GM19468 (cell line): ENCODE results near the gene GPSM3.
A peak's percentile ranks its signal among the peaks of the same experiment; 100 is the strongest.
"Not testable (repeated sequence)": the region's sequence is repeated elsewhere in the genome, so short reads cannot be mapped to it uniquely, and the experiment has no call there.

Source experiments
- ATAC-seq: cut with Tn5 transposase; IDR thresholded peaks from one replicate; pipeline ENCODE4 v1.9.1; 2021; ENCODE audit warnings: mild to moderate bottlenecking, moderate library complexity, moderate number of reproducible peaks; ENCODE audit not compliant: unreplicated experiment; ENCODE audit errors: extremely low read depth

GPSM3 gene

GRCh38 chr6:32203426-32204267 is 11.2 kb upstream of the GPSM3 start:
- ATAC-seq, result no peak

- no peak for ATAC-seq
These were observed 9.7 kb upstream of the GPSM3 start for GRCh38 chr6:32202186-32202585.

GRCh38 chr6:32200711-32201475 is 8.4 kb upstream of the GPSM3 start:
- ATAC-seq, result no peak

- no peak for ATAC-seq
These were observed 6.4 kb upstream of the GPSM3 start for GRCh38 chr6:32198866-32199265.

- no peak for ATAC-seq
These were observed 5.9 kb upstream of the GPSM3 start for GRCh38 chr6:32198345-32198696.

- no peak for ATAC-seq
These were observed 4.5 kb upstream of the GPSM3 start for GRCh38 chr6:32196682-32197616.

GRCh38 chr6:32195902-32196681 is 3.6 kb upstream of the GPSM3 start:
- ATAC-seq, result no peak

GRCh38 chr6:32195652-32195901 is 3.1 kb upstream of the GPSM3 start:
- peak; percentile 85 for ATAC-seq

- ATAC-seq, result no peak
These were observed 2.6 kb upstream of the GPSM3 start for GRCh38 chr6:32194825-32195651.

- no peak for ATAC-seq
These were observed 1.9 kb upstream of the GPSM3 start for GRCh38 chr6:32194388-32194787.

- ATAC-seq, result not testable (repeated sequence)
These were observed 653 bp upstream of the GPSM3 start for GRCh38 chr6:32193096-32193495.

GRCh38 chr6:32191696-32192607 is 491 bp downstream of the GPSM3 start:
- no peak for ATAC-seq

GRCh38 chr6:32190911-32191677 is 1.3 kb downstream of the GPSM3 start:
- ATAC-seq, result no peak

GRCh38 chr6:32190054-32190851 is 2.2 kb downstream of the GPSM3 start, which contains the start of gene PBX2:
Gene PBX2, minus strand, starts transcription at chr6:32190202. Its CDS starts 287 bp downstream, at chr6:32189915.
- ATAC-seq, result no peak

GRCh38 chr6:32189742-32190053 is 2.7 kb downstream of the GPSM3 start:
- no peak for ATAC-seq

GRCh38 chr6:32189069-32189741 is 3.2 kb downstream of the GPSM3 start:
- ATAC-seq, result no peak
